K562 (cell line): ENCODE data around the gene AGPAT3. TPM values are rescaled to one million over a fixed set of nuclear protein-coding genes. Genes with fewer than 3 reads are reported as not detected.

Experiments used
- BRCA1 ChIP-seq, 2 experiments: fragments of 450-650 bp in 1 of 2; sonication (generic) in 1 of 2; formaldehyde crosslinking in 1 of 2; IDR thresholded peaks; 2 replicates each; pipeline versions ENCODE4 v1.5.0 to v1.6.1; 2017 to 2020; ENCODE audit warnings: mild to moderate bottlenecking in 1 of 2, missing genetic modification reagents in 1 of 2
- DPF2 ChIP-seq: fragments of 450-650 bp; IDR thresholded peaks from 2 replicates; pipeline ENCODE4 v1.6.1; 2016
- E2F6 ChIP-seq, 2 experiments: IDR thresholded peaks; 2 replicates each; pipeline ENCODE4 v1.6.1; 2011; ENCODE audit warnings: borderline replicate concordance in 1 of 2, control low read depth in 1 of 2, low read depth in 1 of 2, low read length in 1 of 2, mild to moderate bottlenecking in 1 of 2, mixed read lengths in 1 of 2, moderate library complexity in 1 of 2; ENCODE audit not compliant: insufficient read depth in 1 of 2, insufficient read length in 1 of 2, poor library complexity in 1 of 2, severe bottlenecking in 1 of 2; ENCODE audit errors: extremely low read depth in 1 of 2
- ERF ChIP-seq: fragments of 450-650 bp; formaldehyde crosslinking; IDR thresholded peaks from 2 replicates; pipeline ENCODE4 v1.4.0; 2020; ENCODE audit warnings: mild to moderate bottlenecking, mixed read lengths
- NCOA4 ChIP-seq: fragments of 450-650 bp; IDR thresholded peaks from 2 replicates; pipeline ENCODE4 v1.6.1; 2018; ENCODE audit warnings: mild to moderate bottlenecking; ENCODE audit not compliant: partially characterized antibody
- NELFE ChIP-seq: IDR thresholded peaks from 2 replicates; pipeline ENCODE4 v1.6.1; 2011; ENCODE audit warnings: mild to moderate bottlenecking; ENCODE audit not compliant: insufficient read depth, insufficient read length
- NR2C1 ChIP-seq, 2 experiments: fragments of 450-650 bp; IDR thresholded peaks; 2 replicates each; pipeline ENCODE4 v1.6.1; 2017; ENCODE audit warnings: mild to moderate bottlenecking in 2 of 2, antibody characterized with exemption in 1 of 2, inconsistent platforms in 1 of 2, missing compliant biosample characterization in 1 of 2, missing genetic modification characterization in 1 of 2
- NR4A1 ChIP-seq, 2 experiments: fragments of 250-450 bp in 1 of 2; fragments of 450-650 bp in 1 of 2; sonication (Bioruptor Pico) in 1 of 2; IDR thresholded peaks; 2 replicates each; pipeline versions ENCODE4 v1.4.0 to v1.6.1; 2016 to 2020; ENCODE audit warnings: mild to moderate bottlenecking in 2 of 2, missing compliant biosample characterization in 1 of 2, missing genetic modification characterization in 1 of 2, moderate library complexity in 1 of 2
- PHF8 ChIP-seq: fragments of 200-600 bp; sonication (generic); IDR thresholded peaks from 2 replicates; pipeline ENCODE4 v1.6.1; 2012; ENCODE audit warnings: mixed run types, mild to moderate bottlenecking, inconsistent platforms, low read length, moderate library complexity, borderline replicate concordance
- RBM14 ChIP-seq: fragments of 200-400 bp; formaldehyde crosslinking; IDR thresholded peaks from 2 replicates; pipeline ENCODE4 v1.6.1; 2018; ENCODE audit warnings: low read depth, mild to moderate bottlenecking, low read length, moderate library complexity, borderline replicate concordance; ENCODE audit not compliant: insufficient read depth
- SMARCC2 ChIP-seq: fragments of 450-650 bp; IDR thresholded peaks from 2 replicates; pipeline ENCODE4 v1.6.1; 2017; ENCODE audit warnings: antibody characterized with exemption, moderate library complexity, mild to moderate bottlenecking, low read depth
- SRSF3 ChIP-seq: fragments of 200-400 bp; formaldehyde crosslinking; IDR thresholded peaks from 2 replicates; pipeline ENCODE4 v1.6.1; 2016; ENCODE audit warnings: mild to moderate bottlenecking, low read length, moderate library complexity; ENCODE audit not compliant: insufficient read depth
- THAP7 ChIP-seq: fragments of 250-450 bp; sonication (Bioruptor Pico); IDR thresholded peaks from 2 replicates; pipeline ENCODE4 v1.5.0; 2021
- U2AF1 ChIP-seq: fragments of 200-400 bp; formaldehyde crosslinking; optimal IDR thresholded peaks from 2 replicates; pipeline ENCODE3; 2017; ENCODE audit warnings: mild to moderate bottlenecking, low read depth, low read length, moderate library complexity
- ZBTB34 ChIP-seq: fragments of 250-450 bp; sonication (Bioruptor Pico); IDR thresholded peaks from 2 replicates; pipeline ENCODE4 v1.8.0; 2021; ENCODE audit warnings: mild to moderate bottlenecking, moderate library complexity
- ZFX ChIP-seq: sonication (generic); formaldehyde crosslinking; IDR thresholded peaks from 2 replicates; pipeline ENCODE4 v1.8.0; 2022; ENCODE audit warnings: mild to moderate bottlenecking, missing genetic modification reagents, moderate library complexity
- ZNF280B ChIP-seq: fragments of 250-450 bp; sonication (Bioruptor Pico); IDR thresholded peaks from 2 replicates; pipeline ENCODE4 v1.5.1; 2021; ENCODE audit warnings: mild to moderate bottlenecking
- ZNF3 ChIP-seq: fragments of 250-450 bp; sonication (Bioruptor Pico); IDR thresholded peaks from 2 replicates; pipeline ENCODE4 v1.5.0; 2021; ENCODE audit warnings: mild to moderate bottlenecking, moderate library complexity
- polyA plus RNA-seq, 8 experiments: library from polyadenylated mRNA; depleted of rRNA in 4 of 8; stranded (reverse) in 5 of 8; unstranded in 3 of 8; fragments of >200 nt; fragmentation: Nextera tagmentation in 2 of 8; fragmentation: Illumina TruSeq in 1 of 8; extraction: Ambion mirVana in 2 of 8; extraction: Trizol in 1 of 8; gene quantifications; 2 replicates each; pipeline versions ENCODE4 v1.2.1 to v1.2.3, GENCODE V29; 2011 to 2014; ENCODE audit warnings: inconsistent platforms in 1 of 8, missing spikeins in 1 of 8
- total RNA-seq, 7 experiments: library from RNA; depleted of rRNA in 6 of 7; stranded (reverse); fragments of >200 nt in 6 of 7; fragmentation: Illumina TruSeq in 2 of 7; extraction: Trizol in 2 of 7; gene quantifications; 2 replicates each; pipeline versions ENCODE4 v1.2.1 to v1.2.3, GENCODE V29; 2011 to 2021; ENCODE audit warnings: low replicate concordance in 1 of 7
- TF ChIP-seq, protein P1 (sequence below), 2 experiments: fragments of 200-800 bp in 1 of 2; sonication (Bioruptor generic) in 1 of 2; sonication (generic) in 1 of 2; formaldehyde crosslinking in 1 of 2; IDR thresholded peaks in 1 of 2; conservative IDR thresholded peaks in 1 of 2; 2 replicates each; pipeline versions ENCODE4 v1.5.0 to v1.6.1; 2016 to 2020; ENCODE audit warnings: missing compliant biosample characterization in 1 of 2, missing genetic modification characterization in 1 of 2, missing genetic modification reagents in 1 of 2

Gene AGPAT3
- total and polyA plus RNA-seq, 9 of the 15 experiments (the other 6 are each of a cell fraction or from before 2014, with no cell fraction given): 1.5 to 88.4 (median 35.7) TPM

GRCh38 chr21:43864313-43864961 lies 586 bp upstream of the AGPAT3 start (continued):
- TF ChIP-seq NR4A1 (CRISPR knock-in tag; IDR thresholded peaks at IDR 0.05): no peak
- peak; percentile 81 for TF ChIP-seq NR4A1 (tag; IDR thresholded peaks at IDR 0.05)
- no peak for TF ChIP-seq NCOA4
- TF ChIP-seq DPF2: no peak
- TF ChIP-seq, protein P1, sequence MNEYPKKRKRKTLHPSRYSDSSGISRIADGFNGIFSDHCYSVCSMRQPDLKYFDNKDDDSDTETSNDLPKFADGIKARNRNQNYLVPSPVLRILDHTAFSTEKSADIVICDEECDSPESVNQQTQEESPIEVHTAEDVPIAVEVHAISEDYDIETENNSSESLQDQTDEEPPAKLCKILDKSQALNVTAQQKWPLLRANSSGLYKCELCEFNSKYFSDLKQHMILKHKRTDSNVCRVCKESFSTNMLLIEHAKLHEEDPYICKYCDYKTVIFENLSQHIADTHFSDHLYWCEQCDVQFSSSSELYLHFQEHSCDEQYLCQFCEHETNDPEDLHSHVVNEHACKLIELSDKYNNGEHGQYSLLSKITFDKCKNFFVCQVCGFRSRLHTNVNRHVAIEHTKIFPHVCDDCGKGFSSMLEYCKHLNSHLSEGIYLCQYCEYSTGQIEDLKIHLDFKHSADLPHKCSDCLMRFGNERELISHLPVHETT (CRISPR knock-in tag; conservative IDR thresholded peaks at IDR 0.05 in 1 of 2, IDR thresholded peaks at IDR 0.05 in 1 of 2): 0 out of 4 replicates have a peak, but pooled peaks of 1 of the 2 experiments have one; percentile 41
- TF ChIP-seq SMARCC2: no peak
- TF ChIP-seq ERF (CRISPR knock-in tag): peak; percentile 87; the same call in 1 of the 2 replicates
- TF ChIP-seq RBM14: 0 out of 2 replicates have a peak, but pooled peaks have one; percentile 28
- peak; percentile 65 for TF ChIP-seq U2AF1
- 0 out of 2 replicates have a peak, but pooled peaks have one; percentile 26 for TF ChIP-seq ZBTB34 (CRISPR knock-in tag)
- TF ChIP-seq ZNF3: no peak
- TF ChIP-seq ZNF280B (CRISPR knock-in tag): no peak
- TF ChIP-seq E2F6 (IDR thresholded peaks at IDR 0.05; ENCODE audit: borderline replicate concordance in 1 of 2, extremely low read depth in 1 of 2, insufficient read depth in 1 of 2, insufficient read length in 1 of 2, low read depth in 1 of 2, low read length in 1 of 2, poor library complexity in 1 of 2, severe bottlenecking in 1 of 2): peak; percentile 60 to 82
- no peak for TF ChIP-seq NR2C1 (IDR thresholded peaks at IDR 0.05)
- TF ChIP-seq NR2C1 (tag; IDR thresholded peaks at IDR 0.05): no peak
- peak; percentile 44; the same call in 1 of the 2 replicates for TF ChIP-seq PHF8
- no peak for TF ChIP-seq BRCA1 (IDR thresholded peaks at IDR 0.05)
- TF ChIP-seq BRCA1 (CRISPR knock-in tag; IDR thresholded peaks at IDR 0.05): peak; percentile 88; the same call in 1 of the 2 replicates
- TF ChIP-seq ZFX (CRISPR knock-in tag): peak; percentile 95
- no peak for TF ChIP-seq NELFE
- peak; percentile 75; the same call in 1 of the 2 replicates for TF ChIP-seq THAP7 (CRISPR knock-in tag)
- TF ChIP-seq SRSF3: peak; percentile 23; the same call in 1 of the 2 replicates
